Measurements from ENCODE around the gene MYRFL.

- TF ChIP-seq, protein P1, sequence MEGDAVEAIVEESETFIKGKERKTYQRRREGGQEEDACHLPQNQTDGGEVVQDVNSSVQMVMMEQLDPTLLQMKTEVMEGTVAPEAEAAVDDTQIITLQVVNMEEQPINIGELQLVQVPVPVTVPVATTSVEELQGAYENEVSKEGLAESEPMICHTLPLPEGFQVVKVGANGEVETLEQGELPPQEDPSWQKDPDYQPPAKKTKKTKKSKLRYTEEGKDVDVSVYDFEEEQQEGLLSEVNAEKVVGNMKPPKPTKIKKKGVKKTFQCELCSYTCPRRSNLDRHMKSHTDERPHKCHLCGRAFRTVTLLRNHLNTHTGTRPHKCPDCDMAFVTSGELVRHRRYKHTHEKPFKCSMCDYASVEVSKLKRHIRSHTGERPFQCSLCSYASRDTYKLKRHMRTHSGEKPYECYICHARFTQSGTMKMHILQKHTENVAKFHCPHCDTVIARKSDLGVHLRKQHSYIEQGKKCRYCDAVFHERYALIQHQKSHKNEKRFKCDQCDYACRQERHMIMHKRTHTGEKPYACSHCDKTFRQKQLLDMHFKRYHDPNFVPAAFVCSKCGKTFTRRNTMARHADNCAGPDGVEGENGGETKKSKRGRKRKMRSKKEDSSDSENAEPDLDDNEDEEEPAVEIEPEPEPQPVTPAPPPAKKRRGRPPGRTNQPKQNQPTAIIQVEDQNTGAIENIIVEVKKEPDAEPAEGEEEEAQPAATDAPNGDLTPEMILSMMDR (IDR thresholded peaks at IDR 0.05; ENCODE audit: borderline replicate concordance, extremely low read depth, low read length, poor library complexity, severe bottlenecking) = no peak
- no peak for TF ChIP-seq EZH2 (IDR thresholded peaks at IDR 0.05; ENCODE audit: borderline replicate concordance, low read depth, low read length, severe bottlenecking)
These were observed 55.5 kb downstream of the MYRFL start for GRCh38 chr12:69880571-69880970.

All from DND-41 (cell line).